HS-5 (cell line): Measurements from ENCODE around the gene SPIN1.

ENCODE experiments used
- DNase-seq: peaks from one replicate; pipeline ENCODE4 v3.0.0-alpha.2; 2012; ENCODE audit warnings: low read depth

The SPIN1 gene

DNA sequence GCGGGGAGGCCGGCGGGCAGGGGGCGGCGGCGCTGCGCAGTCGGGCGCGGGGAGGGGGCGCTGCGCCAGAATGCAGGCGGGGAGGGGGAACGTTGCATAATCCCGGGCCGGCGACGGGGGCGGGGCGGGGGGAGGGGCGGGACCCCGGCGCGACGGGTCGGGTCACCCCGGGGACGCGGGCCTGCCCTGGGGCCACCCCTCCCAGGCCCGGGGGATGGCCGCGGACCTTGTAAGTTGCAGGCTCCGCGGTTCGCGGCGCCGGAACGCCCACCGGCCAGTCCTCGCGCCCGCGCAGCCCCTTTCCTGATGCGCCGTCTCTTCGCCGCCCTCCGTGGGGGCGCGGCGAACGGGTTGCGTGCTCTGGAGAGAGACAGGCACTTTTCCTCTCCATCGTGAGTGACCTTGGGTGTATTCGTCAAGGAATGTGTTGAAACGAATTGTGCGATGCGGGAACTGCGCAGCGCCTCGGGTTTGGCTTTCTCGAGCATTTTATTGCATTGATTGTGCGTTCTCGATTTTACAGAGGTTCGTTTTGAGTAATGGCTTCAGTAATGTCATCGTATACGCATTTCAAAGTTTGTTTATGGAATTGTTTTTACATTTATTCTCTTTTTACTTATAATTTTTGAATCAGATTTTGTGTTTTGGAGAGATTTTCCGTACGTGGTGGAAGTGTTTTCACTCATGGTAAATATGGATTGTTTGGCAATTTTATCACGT, 802 bp downstream of the SPIN1 start:
- DNase-seq, result no peak

DNA sequence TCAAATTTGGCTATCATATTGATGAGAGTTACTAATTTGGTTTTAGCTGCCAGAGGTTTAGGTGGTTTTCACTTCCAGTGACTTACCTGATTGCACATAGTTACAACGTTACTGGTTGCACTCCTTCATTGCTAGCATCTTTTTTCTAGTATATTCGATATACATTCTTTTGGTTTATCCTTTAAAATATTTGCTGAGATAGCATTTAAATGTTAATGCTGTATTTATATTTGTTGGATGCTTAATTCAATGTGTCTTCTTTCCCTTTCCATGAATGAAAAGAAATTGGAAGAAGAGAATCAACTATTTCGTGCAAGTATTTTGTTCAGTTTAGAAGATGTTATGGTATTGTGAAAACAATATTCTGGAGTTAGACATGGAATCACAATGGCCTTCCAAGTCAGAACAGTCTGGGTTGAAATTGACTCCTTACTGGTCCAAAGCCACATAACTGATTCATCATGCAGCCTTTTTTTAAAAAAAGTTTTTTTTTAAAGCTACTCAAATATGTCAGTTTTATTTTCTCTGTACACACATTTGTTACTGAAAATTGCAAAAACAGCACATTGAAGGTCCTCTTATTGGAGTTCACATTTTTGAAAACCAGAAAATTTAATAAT, 2.2 kb downstream of the SPIN1 start:
- DNase-seq, result no peak

DNA sequence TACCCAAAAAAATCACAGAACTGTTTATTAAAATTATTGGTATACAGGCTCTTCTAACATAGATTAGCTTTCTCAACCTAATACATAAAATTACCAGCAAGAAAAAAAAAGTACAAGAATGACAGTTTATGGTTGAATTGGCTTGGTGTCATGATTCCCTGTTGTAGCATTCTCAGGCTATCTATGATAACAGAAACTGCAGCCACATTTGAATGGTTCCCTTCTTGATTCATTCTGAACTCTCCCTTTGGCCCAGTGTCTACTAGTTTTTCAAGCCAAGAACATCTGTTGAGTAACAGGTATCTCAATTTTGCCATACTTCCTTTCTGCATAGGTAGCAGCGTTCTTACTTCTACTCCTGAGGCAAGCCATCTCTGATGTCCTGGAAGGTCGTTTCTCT, 3.0 kb downstream of the SPIN1 start:
- no peak for DNase-seq

GRCh38 chr9:88391921-88392320, 3.7 kb downstream of the SPIN1 start:
- DNase-seq, result no peak

GRCh38 chr9:88392549-88392948, 4.3 kb downstream of the SPIN1 start:
- DNase-seq, result no peak

DNA sequence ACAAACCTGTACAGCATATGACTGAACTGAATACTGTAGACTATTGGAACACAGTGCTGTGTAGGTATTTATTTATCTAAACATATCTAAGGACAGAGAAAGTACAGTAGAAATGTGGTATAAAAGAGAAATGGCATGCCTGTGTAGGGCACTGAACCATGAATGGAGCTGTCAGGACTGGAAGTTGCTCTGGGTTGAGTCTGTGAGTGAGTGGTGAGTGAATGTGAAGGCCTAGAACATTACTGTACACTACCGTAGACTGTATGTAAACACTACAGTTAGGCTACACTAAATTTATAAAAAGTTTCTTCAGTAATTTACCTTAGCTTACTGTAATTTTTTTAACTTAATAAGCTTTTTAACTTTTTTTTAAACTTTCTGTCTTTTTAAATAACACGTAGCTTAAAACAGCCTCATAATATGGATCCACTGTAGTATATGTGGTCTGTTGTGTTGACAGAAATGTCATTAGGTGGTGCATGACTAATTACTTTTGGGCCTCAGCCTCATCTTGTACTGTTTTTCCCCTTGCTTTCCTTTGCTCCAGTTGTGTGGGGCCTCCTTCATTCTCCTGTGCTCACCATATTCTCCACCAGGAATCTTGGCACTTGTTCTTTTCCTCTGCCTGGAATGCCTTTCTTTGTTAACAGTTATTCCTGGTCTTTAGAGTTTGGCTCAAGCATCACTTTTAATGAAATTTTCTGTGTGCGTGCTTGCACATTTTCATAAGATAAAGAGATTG, 8.8 kb downstream of the SPIN1 start:
- DNase-seq, result no peak

- no peak for DNase-seq
These were observed 9.8 kb downstream of the SPIN1 start for GRCh38 chr9:88398016-88398415.

- DNase-seq, result no peak
These were observed 11.7 kb downstream of the SPIN1 start for GRCh38 chr9:88399966-88400365.

GRCh38 chr9:88403340-88403739, 15.1 kb downstream of the SPIN1 start:
- no peak for DNase-seq

DNA sequence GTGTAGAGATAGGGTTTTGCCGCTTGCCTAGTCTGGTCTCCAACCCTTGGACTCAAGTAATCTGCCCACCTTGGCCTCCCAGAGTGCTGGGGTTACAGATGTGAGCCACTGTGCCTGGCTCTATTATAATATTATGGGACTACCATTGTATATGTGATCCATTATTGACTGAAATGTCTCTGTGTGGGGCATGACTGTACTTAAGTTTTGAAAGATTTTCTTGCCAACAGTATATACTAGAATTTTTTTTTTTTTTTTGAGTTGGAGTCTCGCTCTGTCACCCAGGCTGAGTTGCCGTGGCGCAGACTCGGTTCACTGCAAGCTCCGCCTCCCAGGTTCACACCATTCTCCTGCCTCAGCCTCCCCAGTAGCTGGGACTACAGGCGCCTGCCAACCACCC, 17.8 kb downstream of the SPIN1 start:
- DNase-seq, result no peak

DNA sequence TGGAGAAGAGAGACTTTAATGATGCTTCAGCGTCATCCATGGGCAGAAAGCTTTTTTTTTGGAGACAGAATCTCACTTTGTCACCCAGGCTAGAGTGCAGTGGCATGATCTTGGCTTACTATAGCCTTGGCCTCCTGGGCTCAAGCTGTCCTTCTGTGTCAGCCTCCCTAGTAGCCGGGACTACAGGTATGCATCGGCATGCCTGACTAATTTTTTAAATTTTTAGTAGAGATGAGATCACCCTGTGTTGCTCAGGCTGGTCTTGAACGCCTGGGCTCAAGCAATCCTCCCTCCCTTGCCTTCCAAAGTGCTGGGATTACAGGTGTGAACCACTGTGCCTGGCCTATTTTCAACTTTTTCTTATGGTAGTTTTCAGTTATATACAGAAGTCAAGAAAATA, 23.2 kb downstream of the SPIN1 start:
- DNase-seq, result no peak

DNA sequence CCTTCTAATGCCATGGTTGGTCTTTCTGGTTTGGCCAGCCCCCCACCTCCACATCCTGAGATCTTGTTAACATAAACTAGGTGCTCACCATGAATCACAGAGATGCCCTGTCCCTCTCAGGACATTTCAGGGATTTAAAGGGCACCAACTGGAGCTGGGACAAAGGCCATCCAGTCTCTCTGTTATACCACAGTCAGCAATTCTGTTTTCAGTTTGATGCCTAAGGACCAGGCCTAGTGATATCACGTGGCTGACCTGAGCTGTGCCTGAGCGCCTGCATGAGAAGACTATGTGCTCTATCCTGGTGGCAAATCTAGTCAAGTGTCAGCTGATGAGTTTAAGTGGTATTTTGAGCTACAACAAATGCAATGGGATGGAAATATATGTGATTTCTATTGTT, 26.1 kb downstream of the SPIN1 start:
- no peak for DNase-seq

GRCh38 chr9:88418025-88418424, 29.8 kb downstream of the SPIN1 start:
- no peak for DNase-seq

DNA sequence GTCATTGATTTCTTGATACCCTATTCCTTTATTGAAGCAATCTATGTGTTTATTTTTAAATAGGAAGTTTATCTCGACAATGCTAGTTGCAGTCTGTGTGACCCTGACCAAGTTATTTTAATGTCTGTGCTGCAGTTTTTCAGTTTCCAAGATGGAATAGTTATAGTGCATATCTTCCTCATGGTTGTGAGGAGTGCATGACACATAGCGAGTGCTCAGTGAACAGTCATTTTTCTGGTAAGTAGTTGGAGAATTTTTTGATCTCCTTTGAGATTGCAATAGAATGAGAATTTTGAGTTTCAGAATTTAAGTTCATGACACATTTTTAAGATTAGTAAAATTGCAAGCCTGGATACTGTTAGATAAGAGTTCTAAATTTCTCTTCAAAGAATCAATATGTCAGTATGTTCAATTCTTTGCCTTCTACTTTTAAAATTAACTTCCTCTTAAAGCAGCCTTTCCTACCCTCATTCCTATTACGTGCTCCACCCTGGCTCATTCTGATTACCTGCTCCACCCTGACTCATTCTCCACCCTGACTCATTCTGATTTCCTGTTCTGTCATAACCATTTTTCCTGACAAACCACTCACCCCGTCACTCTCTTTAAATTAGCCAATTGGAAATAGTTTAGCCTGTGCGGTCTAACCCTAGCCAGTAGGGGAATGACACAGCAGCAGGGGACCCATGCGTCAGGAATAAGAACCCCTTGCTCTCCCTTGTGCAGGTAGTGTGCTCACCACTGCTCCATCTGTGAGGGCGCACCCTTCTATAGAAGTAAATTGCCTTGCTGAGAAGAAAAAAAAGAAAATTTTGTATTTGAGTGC, 30.7 kb downstream of the SPIN1 start:
- peak; percentile 28 for DNase-seq

DNA sequence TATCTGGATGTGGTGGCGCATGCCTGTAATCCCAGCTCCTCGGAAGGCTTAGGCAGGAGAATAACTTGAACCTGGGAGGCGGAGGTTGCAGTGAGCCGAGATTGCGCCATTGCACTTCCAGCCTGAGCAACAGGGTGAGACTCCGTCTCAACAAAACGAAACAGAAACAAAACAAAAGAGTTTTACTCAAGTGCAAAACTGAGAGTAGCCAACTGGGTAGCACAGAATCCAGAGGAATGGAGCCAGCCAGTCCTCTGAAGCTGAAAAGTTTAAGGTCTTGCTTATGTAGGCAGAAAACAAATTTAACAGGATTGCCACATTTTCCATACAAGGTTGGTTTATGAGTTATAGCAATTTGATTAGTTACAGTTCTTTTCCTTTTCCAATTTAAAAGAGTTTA, 32.0 kb downstream of the SPIN1 start:
- no peak for DNase-seq

DNA sequence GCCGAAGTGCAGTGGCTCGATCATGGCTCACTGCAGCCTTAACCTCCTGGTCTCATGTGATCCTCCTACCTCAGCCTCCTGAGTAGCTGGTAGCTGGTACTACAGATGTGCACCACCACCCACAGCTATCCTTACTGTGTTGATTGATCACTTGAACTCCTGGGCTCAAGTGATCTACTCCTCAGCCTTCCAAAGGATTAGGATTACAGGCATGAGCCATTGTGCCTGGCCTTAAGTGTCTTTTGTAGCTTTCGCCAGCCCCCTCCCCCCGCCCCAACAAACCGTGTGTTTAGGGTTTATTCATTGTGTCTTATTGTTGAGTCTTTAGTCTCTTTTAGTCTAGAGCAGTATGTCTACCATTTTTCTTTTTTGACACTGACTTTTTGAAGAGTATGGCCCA, 33.1 kb downstream of the SPIN1 start:
- no peak for DNase-seq

DNA sequence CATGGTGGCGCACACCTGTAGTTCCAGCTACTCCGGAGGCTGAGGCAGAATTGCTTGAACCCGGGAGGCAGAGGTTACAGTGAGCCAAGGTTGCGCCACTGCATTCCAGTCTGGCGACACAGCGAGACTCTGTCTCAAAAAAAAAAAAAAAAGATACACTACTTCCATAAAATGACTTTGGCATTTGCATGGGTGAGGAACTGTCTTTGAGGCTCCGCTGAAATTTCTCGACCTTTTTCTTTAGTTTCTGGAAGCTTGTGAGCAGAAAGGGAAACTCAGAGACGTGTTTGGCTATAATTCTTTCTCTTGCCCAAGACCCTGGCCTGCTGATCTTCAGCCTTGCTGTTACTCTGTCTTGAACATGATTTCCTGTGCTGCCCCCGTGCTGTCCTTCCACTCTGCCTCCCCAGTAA, 37.3 kb downstream of the SPIN1 start:
- peak; percentile 33 for DNase-seq

DNA sequence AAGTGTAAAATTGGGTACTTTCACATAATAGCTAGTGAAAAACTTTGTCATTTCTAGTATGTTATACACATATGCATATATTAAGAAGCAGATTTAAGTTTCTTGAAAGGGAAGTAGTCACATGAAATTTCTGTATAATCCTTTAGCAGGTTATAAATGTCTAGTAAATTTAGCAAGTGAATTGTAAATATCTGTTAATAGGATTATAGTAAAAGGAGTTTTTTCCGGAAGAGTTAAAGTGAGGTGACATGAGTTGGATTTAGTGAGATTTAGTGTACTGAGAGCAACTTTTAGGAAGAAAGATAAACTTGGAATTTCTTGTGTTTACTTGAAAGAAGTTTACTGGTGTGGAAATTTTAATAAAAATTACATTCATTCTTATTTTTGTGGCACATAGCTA, 38.4 kb downstream of the SPIN1 start:
- no peak for DNase-seq

- DNase-seq, result no peak
These were observed 41.6 kb downstream of the SPIN1 start for GRCh38 chr9:88429595-88430430.

GRCh38 chr9:88433583-88434255, 45.5 kb downstream of the SPIN1 start:
- peak; percentile 22 for DNase-seq

DNA sequence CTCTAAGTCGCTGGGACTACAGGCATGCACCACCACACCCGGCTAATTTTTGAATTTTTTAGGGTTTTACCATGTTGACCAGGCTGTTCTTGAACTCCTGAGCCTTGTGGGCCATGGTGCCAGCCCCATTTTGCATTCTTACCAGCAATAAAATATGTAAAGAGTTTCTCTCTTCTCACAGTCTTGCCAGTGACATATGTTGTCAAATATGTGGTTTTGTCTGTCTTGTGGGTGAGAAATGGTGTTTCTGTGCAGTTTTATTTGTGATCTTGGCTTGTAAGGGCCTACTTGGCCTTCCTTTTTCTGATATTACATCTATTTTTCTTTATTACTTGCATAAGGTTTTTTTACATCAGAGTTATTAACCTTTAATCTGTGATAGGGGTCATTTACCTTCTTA, 47.1 kb downstream of the SPIN1 start:
- DNase-seq, result no peak
